ENCODE results near the gene AIP. TPM values are rescaled to one million over a fixed set of nuclear protein-coding genes. Genes with fewer than 3 reads are reported as not detected.
A peak's percentile ranks its signal among the peaks of the same experiment; 100 is the strongest.

Gene AIP
- total and polyA plus RNA-seq, 9 of the 15 experiments (the other 6 are each of a cell fraction or from before 2014, with no cell fraction given) = 5.2 to 92.5 (median 52.7) TPM

DNA sequence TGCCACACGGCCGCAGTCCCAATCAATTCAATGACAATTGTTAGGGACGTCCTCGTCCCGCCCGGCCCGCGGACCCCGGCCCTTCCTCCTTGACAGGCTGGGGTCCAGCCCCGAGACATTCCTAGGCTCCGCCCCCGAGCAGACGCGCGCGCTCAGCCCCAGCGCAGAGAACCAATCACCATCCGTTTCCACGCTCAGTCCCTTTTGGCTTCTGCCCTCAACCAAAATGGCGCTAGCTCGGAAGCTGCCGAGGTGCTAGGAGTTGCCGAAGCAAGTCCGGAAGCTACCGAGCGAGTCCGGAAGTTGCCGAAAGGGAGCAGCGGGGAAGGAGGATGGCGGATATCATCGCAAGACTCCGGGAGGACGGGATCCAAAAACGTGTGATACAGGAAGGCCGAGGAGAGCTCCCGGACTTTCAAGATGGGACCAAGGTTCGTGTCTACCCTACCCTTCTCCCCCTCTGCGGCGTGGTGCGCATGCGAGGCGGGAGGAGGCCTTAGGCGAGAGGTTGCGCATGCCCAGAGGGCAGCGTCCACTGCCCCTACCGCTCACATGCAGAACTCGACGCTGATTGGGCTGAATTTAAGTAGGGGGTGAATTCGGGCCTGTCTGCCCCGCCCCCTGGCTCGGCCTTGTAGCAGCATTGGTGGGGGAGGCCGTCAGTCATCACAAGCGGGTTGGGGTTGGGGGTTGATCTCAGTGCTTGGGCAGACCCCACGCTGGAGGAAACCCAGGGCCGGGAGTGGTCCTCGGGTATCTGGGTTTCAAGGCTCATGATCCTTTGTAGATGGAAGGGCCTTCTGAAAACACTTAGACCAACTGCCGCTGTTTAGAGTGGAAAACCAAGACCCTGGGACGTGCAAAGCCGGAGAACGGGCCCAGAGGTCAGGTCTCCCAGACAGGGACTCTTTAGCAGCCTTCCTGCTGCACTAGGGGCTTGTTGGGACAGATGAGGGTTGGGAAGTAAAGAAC, at the start of gene AIP (continued):
- TF ChIP-seq GATA2 (CRISPR knock-in tag; IDR thresholded peaks at IDR 0.05) (no peak), CBFA2T3 (IDR thresholded peaks at IDR 0.05) (no peak), NR3C1 (CRISPR knock-in tag; IDR thresholded peaks at IDR 0.05) (peak; percentile 98), ZNF239 (CRISPR knock-in tag; IDR thresholded peaks at IDR 0.05) (no peak), FOXK2 (conservative IDR thresholded peaks at IDR 0.05 in 1 of 2, IDR thresholded peaks at IDR 0.05 in 1 of 2; ENCODE audit: low read depth in 2 of 2) (0 out of 4 replicates have a peak, but pooled peaks of 1 of the 2 experiments have one; percentile 22), SREBF2 (CRISPR knock-in tag; IDR thresholded peaks at IDR 0.05) (no peak), ETV6 (IDR thresholded peaks at IDR 0.05; ENCODE audit: borderline replicate concordance in 1 of 2, low read depth in 2 of 2, low read length in 1 of 2) (no peak), ETV6 (CRISPR knock-in tag; IDR thresholded peaks at IDR 0.05; ENCODE audit: borderline replicate concordance) (peak; percentile 97; the same call in 1 of the 2 replicates), SUPT5H (IDR thresholded peaks at IDR 0.05) (peak; percentile 74), SMAD4 (CRISPR knock-in tag; conservative IDR thresholded peaks at IDR 0.05) (peak; percentile 7; the same call in 1 of the 2 replicates), ZNF3 (CRISPR knock-in tag; IDR thresholded peaks at IDR 0.05) (no peak), NEUROD1 (IDR thresholded peaks at IDR 0.05; ENCODE audit: borderline replicate concordance, low read depth, low read length, partially characterized antibody) (peak; percentile 16), ZNF431 (CRISPR knock-in tag; IDR thresholded peaks at IDR 0.05) (peak; percentile 97)
- TF ChIP-seq, protein P1, sequence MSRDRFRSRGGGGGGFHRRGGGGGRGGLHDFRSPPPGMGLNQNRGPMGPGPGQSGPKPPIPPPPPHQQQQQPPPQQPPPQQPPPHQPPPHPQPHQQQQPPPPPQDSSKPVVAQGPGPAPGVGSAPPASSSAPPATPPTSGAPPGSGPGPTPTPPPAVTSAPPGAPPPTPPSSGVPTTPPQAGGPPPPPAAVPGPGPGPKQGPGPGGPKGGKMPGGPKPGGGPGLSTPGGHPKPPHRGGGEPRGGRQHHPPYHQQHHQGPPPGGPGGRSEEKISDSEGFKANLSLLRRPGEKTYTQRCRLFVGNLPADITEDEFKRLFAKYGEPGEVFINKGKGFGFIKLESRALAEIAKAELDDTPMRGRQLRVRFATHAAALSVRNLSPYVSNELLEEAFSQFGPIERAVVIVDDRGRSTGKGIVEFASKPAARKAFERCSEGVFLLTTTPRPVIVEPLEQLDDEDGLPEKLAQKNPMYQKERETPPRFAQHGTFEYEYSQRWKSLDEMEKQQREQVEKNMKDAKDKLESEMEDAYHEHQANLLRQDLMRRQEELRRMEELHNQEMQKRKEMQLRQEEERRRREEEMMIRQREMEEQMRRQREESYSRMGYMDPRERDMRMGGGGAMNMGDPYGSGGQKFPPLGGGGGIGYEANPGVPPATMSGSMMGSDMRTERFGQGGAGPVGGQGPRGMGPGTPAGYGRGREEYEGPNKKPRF (IDR thresholded peaks at IDR 0.05; ENCODE audit: low read depth, low read length) = no peak
- TF ChIP-seq, protein P2, sequence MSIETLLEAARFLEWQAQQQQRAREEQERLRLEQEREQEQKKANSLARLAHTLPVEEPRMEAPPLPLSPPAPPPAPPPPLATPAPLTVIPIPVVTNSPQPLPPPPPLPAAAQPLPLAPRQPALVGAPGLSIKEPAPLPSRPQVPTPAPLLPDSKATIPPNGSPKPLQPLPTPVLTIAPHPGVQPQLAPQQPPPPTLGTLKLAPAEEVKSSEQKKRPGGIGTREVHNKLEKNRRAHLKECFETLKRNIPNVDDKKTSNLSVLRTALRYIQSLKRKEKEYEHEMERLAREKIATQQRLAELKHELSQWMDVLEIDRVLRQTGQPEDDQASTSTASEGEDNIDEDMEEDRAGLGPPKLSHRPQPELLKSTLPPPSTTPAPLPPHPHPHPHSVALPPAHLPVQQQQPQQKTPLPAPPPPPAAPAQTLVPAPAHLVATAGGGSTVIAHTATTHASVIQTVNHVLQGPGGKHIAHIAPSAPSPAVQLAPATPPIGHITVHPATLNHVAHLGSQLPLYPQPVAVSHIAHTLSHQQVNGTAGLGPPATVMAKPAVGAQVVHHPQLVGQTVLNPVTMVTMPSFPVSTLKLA (conservative IDR thresholded peaks at IDR 0.05) = peak in 1 of 2 experiments; percentile 45; a peak in 1 of 4 replicates
- TF ChIP-seq, protein P3, sequence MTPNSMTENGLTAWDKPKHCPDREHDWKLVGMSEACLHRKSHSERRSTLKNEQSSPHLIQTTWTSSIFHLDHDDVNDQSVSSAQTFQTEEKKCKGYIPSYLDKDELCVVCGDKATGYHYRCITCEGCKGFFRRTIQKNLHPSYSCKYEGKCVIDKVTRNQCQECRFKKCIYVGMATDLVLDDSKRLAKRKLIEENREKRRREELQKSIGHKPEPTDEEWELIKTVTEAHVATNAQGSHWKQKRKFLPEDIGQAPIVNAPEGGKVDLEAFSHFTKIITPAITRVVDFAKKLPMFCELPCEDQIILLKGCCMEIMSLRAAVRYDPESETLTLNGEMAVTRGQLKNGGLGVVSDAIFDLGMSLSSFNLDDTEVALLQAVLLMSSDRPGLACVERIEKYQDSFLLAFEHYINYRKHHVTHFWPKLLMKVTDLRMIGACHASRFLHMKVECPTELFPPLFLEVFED (CRISPR knock-in tag; conservative IDR thresholded peaks at IDR 0.05) = no peak
- TF ChIP-seq, protein P4, sequence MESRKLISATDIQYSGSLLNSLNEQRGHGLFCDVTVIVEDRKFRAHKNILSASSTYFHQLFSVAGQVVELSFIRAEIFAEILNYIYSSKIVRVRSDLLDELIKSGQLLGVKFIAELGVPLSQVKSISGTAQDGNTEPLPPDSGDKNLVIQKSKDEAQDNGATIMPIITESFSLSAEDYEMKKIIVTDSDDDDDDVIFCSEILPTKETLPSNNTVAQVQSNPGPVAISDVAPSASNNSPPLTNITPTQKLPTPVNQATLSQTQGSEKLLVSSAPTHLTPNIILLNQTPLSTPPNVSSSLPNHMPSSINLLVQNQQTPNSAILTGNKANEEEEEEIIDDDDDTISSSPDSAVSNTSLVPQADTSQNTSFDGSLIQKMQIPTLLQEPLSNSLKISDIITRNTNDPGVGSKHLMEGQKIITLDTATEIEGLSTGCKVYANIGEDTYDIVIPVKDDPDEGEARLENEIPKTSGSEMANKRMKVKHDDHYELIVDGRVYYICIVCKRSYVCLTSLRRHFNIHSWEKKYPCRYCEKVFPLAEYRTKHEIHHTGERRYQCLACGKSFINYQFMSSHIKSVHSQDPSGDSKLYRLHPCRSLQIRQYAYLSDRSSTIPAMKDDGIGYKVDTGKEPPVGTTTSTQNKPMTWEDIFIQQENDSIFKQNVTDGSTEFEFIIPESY (CRISPR knock-in tag; IDR thresholded peaks at IDR 0.05) = peak; percentile 97
- TF ChIP-seq, protein P5, sequence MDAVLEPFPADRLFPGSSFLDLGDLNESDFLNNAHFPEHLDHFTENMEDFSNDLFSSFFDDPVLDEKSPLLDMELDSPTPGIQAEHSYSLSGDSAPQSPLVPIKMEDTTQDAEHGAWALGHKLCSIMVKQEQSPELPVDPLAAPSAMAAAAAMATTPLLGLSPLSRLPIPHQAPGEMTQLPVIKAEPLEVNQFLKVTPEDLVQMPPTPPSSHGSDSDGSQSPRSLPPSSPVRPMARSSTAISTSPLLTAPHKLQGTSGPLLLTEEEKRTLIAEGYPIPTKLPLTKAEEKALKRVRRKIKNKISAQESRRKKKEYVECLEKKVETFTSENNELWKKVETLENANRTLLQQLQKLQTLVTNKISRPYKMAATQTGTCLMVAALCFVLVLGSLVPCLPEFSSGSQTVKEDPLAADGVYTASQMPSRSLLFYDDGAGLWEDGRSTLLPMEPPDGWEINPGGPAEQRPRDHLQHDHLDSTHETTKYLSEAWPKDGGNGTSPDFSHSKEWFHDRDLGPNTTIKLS (IDR thresholded peaks at IDR 0.05; ENCODE audit: borderline replicate concordance, low read depth) = peak; percentile 90

Measured in K562 (cell line).